GM21786 (cell line): Measurements from ENCODE around the gene ERCC1.

Experiments used
- ATAC-seq: cut with Tn5 transposase; IDR thresholded peaks from one replicate; pipeline ENCODE4 v1.9.1; 2021; ENCODE audit not compliant: unreplicated experiment

The ERCC1 gene

DNA sequence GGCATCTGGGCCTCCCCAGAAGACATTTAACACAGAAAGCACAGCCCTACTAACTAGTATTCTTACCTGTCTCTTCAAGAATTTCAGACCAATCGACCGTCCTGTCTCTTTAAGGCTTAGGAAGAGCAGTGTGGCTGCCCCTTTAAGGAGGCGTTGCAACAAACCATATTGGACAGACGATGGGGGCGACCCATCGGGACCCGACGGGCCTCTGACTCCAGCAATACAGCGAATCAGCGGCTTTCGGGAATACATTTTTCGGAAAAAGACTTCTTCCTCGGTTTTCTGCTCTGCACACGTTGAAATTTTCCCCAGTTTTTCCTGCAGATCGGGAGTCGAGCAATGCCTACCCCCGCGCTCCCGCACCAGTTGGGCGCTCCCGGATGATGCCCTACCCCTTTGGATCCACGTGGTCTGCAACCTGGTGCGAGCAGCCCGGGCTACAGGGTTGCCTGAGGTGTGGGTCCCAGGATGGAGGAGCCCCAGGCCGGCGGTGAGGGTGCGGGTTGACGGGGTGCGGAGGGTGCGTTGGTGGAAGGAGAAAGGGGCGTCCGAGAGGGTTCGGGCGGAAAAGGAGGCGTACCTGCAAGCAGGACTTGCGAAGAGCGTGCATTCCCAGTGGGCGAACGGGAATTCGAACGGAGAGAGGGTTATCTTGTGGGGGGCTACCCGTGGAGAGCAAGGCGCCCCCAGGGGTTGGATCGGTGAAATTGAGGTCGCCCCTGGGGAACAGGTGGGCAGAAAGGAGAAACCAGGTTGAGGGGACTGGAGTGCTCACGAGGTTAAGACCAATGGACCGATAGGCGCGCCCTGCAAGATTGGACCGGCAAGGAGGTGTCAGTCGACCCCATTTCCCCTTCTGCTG is 17.3 kb downstream of the ERCC1 start, which contains the start of gene POLR1G:
POLR1G (plus strand) TSS at position 419 of the 865 bp plus-strand sequence; CDS start at position 472, 53 bp downstream.
- ATAC-seq: peak; percentile 71

DNA sequence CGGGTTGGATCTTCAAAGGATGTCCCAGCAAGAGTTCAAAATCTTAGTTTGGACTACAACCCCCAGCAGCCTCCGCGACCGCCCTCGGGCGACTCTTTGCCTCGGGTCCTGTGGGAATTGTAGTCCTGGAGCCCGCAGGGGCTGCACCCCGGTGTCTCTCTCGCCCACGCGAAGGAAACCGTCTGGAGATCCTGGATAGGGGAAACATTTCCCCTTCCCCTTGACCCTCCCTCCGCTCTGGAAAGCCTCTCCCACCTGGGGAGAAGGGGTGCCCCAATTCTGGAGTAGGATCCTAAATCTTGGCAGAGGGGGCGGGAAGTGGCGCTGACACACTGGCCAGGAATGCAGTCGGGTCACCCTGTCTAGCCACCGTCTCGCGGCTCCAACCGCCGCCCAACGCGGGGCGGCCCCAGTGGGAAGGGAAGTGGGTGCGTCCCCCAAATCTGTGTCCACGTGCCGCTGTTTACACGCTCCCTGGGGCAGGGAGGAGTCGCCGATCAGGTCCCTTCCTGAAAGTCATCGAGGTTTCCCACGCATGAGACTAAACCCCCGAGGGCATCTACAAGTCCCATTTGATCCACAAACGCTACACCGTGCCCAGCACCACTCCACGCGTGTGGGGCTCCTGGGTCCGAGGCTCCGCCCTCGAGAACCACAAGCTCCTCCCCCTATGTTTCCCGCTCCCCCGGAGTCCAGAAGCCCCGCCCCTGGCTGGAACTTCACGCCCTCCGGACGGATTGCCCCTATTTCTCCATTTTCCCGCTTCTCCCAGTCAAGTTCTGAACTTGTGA is 18.1 kb downstream of the ERCC1 start:
- ATAC-seq: peak; percentile 33

DNA sequence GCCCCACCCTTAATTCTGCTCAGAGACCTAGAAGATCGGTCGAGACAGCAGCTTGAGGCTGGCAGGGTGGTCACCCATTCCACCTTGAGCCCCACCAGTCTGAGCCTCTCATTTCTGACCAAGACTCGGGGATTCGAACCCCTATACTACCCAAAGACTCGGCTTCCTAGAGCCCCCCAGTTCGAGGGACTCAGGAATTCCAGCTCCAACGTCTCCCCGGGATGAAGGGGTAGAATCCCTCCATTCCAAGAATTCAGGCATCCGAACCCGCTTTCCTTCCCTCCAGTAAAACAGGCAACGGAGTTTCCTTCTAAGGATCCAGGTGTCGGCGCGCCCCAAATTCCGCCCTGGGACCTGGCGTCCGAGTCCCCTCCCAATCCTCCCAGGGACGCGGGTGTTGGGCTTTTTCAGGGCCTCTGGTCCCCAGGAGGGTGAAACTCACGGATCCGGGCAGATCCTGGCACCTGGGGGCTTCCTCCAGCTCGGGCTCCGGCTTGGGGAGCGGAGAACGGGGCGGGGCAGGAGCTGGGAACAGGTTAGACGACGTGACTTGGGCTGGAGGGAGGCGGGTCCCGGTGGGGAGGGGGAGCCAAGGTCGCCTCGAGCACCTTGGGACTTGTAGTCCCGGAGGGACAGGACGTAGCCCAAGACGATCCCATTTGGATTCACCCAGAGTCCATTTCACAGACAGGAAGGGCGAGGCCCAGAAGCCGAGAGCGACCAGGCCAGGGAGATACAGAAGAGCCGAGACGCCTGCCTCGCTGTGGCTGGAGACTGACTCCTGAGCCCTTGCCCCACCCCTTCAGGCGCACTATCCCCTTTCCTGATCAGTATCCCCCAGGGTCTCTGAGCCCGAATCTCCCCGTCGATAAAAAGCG is 18.9 kb downstream of the ERCC1 start, which contains the start of gene PPP1R13L:
PPP1R13L (minus strand) TSS at position 513 of the 878 bp plus-strand sequence. CDS start 6,751 bp downstream, outside the sequence.
- no peak for ATAC-seq

DNA sequence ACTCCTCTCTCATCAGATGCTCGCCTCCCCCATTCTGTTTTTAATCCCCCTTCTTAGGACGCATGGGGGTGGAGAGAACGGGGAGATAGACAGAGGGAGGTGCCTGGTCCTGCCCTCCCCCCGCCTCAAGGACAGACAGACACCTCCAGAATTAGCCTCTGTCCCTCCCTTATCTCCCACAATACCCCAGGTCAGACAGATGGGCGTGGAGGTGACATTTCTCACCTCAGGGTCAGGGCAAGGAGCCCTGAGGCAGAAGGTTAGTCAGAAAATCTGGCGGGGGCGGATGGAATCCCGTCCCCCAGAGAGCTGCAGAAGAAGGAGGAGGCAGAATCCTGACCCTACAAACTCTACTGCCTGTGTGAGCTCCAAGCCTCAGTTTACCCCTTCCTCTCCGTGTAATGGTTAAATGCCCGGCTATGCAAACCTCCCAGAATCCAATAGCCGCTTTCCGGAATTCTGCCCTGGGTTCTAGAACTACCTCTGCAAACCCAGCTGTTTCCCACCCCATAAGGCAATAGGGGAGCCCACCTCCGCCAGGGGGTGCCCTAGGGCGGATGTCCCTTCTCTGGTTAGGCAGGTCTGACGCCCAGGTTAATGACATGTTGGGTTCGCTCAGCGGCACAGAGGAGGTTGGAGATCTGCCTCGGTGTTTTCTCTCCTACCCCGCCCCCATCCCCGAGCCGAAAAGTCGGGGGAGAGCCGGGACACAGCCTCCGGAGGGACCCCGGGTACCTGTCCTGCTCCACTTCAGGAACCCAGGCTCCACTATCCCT is 19.7 kb downstream of the ERCC1 start:
- ATAC-seq: no peak

DNA sequence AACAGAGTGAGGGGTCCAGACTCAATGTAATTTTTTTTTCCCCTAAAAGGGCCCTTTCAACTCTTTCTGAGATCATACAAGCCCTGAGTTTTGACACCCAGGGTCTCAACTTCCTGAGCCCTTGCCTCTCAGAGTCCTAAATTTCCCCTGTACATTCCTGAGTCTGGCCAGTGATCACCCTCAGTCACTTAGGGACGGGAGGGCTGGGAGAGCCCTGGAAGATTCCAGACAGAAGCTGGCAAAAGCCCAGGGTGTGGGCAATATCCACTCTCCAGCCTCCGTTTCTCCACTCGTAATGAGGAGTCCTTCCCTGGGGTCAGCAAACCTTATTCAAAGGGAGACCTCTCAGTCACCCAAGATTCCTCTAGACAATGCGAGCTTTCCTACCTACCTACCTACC is 20.4 kb downstream of the ERCC1 start:
- ATAC-seq: no peak

DNA sequence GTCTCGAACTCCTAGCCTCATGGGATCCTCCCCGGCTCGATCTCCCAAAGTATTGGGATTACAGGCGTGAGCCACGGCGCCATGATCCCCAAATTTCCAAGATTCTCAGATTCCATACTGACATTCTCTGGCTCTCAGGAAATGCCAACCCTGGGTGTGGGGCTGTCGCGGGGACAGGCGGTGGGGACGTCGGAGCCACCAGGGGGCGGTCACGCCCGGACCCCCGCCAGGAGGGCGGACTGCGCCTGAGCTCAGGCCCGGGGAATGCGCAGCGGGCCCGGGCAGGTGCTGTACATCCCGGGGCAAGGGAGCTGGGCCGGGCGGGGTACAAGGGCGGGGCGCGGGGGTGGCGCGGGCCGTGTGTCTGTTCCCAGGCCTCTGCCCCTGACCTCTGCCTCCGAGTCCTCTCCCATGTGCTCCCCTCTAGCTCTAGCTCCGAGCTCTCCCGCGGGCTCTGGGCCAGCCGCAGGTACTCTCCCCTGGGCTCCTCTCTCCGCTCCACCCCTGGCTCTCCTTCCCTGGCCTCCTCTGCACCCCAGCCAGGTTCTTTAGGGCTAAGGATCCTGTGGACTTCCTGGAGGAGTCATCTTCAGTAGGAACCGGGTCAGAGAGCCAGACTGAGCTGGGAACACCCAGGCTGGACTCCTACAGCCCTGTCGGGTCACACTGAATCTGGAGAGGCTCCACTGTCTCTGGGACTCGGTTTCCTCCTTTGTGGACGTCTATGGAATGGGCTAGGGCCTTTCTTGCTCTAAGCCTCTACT is 21.2 kb downstream of the ERCC1 start:
- ATAC-seq: no peak

DNA sequence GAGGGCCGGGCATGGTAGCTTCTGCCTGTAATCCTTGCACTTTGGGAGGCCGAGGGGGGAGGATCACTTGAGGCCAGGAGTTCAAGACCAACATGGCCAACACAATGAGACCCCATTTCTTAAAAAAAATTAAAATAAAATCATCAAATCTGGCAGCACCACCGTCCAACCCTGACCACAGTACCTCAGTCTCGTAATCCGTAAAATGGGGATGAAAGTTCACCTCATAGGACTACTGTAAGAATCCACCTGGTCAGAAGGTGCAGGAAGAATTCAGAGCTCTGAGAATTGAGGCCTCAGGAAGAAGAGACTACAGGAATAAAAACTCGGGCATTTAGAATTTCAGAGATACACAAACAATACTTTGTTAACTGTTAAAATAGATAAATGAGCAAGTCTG is 21.9 kb downstream of the ERCC1 start:
- no peak for ATAC-seq

DNA sequence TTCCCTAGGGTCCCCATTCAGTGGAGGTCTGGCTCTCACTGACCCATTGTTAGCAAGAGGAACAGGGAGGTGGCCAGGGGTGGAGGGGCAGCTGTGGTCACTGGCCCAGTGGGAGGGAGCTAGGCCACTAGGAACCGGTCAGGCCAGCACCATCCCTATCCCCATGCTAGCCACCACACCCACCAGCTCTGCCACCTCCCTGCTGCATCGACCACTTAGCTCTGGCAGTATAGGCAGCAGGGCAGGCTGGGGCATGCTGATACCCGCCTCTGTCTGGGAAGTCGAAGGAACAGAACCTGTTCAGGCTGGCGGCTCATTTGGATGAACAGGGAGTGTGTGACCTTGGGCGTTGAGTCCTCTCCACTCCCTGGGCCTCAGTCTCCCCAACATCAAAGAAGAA is 23.5 kb downstream of the ERCC1 start:
- no peak for ATAC-seq

DNA sequence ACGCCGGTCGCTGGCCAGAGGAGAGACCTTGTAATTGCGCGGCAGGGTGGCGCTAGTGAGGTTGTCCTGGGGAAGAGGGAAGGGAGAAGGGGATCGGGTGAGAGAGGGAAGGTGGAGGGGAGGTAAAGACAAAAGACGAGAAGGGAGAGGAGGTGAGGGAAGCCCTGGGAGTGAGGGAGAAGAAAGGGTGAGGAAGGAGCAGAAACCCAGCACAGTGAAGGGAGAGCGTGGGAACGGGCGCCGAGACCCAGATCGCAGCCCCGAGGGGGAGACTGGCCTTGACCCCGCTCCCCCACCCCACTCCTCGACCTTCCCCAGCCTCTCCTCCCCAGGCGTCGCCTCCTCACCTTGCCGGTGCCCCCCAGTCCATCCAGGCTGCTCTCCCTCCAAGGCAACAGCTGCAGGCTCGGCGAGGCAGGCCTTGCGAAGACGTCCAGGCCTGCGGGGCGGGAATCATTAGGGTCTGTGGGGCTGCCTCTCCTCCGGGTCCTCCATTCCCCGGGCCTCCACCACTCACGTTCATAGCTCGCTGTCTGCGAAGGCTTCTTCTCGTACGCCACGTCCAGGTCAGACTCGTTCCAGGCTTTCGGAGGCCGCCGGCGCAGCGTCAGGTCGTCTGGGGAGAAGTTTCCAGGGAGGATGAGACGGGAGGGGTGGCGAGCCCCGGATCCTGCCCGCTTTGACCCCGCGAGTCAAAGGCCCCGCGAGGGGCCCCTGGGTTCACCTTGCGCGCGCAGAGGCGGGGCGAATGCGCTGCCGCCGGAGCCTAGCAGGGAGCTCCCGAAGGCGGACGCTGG is 27.7 kb downstream of the ERCC1 start:
- ATAC-seq: no peak

DNA sequence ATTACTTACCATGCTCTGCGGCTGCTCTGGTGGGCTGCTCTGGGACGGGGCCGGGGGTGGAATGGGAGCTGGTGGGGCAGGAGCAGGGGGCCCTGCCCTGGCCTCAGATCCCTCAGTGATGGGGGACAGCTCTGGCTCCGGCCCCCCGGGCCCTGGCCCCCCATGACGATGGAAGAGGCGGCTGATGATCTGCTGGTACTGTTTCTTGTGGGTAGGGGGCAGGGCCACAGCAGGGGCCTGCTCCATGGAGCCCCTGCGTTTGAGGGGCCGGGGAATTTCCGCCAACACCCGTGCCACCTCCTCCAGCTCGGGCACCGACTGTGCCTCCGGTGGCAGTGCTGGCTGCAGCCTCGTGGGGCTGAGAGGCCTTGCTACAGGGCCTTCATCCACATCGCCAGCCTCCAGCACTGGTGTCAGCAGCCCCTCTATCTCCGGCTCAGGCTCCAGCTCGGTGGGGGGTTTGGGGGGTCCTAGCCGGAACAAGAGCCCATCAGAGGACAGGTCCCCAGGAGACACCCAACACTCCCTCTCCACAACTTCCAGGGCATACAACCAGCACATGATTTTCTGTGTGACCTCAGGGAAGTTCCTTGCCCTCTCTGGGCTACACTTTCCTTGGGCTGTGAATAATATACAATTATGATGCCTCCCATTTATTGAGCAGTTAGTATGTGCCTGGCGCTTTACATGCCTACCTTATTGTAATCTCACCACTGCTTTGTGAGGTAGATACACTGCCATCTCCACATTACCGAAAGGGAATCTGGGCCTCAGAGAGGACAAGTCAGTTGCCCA is 31.6 kb downstream of the ERCC1 start:
- no peak for ATAC-seq

DNA sequence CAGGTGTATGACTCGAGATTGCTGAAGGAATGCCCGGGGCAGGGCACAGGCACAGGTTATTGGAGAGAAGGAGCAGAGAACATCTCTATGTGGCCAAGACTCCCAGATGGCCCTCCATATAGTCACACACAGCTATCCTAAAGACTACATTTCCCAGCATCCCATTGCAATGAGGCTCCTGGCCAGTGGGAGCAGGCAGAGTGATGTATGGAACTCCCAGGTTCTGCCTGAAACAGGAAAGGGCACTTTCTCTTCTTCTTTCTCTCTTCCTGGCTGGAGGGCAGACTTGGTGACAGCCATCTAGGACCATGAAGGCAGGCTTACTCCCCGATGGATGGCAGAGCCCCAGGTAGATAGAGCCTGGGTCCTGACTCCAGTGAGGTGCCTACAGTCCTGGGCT is 32.4 kb downstream of the ERCC1 start:
- ATAC-seq: no peak

DNA sequence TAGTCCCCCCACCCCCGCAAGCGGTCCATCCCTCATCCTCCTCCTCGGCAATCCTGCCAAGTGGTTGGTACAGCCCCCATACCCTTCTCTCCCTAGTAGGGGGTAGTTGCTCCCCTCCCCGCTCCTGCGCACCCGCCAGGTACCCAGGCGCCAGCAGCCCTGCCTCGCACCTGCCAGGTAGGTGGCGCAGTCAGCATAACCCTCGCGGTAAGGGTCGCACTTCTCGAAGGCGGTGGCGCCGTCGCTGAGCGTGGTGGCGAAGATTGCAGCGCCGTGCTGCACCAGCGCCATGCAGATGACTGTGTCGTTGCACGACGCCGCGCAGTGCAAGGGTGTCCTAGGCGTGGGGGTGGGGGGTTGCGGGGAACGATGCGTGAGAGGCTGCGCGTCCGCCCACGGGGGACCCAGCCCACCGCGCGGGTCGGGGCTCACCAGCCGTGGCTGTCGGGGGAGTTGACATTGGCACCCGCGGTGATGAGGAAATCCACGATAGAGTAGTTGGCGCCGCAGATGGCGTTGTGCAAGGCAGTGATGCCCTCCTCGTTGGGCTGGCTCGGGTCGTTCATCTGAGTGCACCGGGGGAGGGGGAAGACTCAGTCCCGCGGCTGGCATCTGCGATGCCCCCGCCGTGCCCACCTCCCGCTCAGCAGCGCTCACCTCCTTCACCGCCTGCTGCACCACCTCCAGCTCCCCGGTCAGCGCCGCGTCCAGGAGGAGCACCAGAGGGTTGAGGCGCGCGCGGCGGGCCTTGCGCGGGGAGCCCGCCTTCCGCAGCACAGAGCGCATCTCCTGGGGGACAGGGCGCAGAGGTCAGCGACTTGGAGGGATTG is 38.1 kb downstream of the ERCC1 start:
- no peak for ATAC-seq

DNA sequence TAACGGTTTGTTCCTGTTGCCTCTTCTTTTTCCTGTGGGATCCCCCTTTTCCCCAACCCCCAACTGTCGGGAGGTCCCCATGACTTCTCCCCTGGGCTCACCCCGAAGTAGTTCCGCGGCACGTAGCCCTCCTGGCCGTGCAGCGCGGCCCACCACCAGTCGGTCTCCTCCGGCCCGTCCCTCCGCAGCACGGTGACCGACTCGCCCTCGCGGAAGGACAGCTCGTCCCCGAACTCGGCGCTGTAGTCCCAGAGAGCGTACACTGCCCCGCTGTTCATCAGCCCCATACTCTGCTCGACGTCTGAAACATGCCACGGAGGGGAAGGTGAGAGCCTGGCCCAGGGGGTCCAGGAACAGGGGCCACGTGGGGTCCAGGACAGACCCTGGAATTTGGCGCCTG is 41.3 kb downstream of the ERCC1 start:
- no peak for ATAC-seq

DNA sequence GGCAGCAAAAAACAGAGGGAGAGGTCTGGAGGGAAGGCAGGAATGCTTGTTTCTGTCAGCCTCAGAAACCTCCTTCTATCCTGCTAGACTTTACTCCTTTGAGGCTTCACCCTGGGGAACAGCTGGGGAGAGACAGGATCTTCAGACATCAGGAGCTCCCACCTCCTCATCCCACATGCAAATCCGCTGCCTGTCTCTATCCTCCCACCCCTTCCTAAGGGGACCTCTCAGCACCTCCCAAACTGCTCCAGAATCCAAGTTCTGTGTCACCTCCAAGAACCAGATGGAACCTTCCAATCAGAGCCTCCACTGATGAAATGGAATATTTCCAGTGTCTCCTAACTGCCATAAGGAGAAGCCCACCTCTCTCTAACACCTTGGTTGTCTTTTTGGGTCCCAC is 43.6 kb downstream of the ERCC1 start:
- ATAC-seq: no peak

DNA sequence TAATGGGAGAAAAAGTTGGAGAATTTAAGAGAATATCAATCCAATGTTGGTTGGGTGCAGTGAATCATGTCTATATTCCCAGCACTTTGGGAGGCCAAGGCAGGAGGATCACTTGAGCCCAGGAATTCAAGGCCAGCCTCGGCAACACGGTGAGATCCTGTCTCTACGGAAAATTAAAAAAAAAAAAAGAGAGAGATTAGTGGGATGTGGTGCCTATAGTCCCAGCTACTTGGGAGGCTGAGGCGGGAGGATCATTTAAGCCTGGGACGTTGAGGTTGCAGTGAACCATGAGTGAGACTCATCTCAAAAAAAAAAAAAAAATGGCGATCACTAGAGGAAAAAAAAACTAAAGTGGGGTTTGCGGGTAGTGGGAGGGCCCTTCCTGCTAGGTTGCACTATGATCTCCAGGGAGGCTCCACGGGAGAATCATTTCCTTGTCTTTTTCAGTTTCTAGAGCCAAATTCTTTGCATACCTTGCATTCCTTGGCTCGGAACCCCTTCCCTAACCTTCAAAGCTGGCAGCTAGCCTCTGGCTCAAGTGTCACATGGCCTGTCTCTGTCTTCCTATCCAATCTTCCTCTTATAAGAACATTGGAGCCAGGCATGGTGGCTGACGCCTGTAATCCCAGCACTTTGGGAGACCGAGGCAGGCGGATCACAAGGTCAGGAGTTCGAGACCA is 47.5 kb downstream of the ERCC1 start:
- no peak for ATAC-seq

DNA sequence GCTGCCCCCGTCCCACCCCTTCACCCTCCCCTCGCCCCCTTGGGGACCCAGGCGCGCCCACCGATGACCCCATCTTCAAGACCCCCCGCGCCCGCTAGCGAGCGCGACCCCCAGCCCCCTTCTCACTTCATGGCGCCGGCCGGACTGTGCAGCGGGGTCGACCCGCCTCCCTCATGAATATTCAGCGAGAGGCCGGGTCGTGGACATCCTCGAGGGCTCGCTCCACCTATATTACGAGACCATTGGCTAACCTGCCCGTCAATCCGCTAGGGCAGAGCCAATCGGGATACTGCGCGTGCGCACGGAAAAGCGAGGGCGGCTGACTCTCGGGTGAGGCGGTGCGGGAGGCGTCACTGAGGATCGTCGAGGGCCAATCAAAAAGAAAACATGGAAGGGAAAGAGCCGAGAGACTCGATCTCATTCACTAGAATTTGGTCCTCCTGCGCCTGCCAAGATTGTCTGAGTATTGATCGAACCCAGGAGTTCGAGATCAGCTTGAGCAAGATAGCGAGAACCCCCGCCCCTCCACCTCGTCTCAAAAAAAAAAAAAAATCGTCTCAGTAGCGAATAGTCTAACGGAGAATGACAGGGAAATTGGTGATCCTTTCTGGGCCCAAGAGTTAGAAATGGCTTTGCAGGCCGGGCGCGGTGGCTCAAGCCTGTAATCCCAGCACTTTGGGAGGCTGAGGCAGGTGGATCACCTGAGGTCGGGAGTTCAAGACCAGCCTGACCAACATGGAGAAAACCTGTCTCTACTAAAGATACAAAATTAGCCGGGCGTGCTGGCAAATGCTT is 53.1 kb downstream of the ERCC1 start, which contains the start of gene ERCC2:
ERCC2 (minus strand) TSS at position 164 of the 795 bp plus-strand sequence; CDS start at position 131, 33 bp downstream.
- peak; percentile 93 for ATAC-seq
